NOMO-1 (cell line): ENCODE data around the gene SEPTIN10.
"Not testable (repeated sequence)": the region's sequence is repeated elsewhere in the genome, so short reads cannot be mapped to it uniquely, and the experiment has no call there.

ENCODE experiments used
- DNase-seq, 2 experiments: peaks; one replicate each; lab custom pipeline; 2025; ENCODE audit not compliant: unreplicated experiment in 2 of 2; lab: John Stamatoyannopoulos, UW

SEPTIN10 gene

DNA sequence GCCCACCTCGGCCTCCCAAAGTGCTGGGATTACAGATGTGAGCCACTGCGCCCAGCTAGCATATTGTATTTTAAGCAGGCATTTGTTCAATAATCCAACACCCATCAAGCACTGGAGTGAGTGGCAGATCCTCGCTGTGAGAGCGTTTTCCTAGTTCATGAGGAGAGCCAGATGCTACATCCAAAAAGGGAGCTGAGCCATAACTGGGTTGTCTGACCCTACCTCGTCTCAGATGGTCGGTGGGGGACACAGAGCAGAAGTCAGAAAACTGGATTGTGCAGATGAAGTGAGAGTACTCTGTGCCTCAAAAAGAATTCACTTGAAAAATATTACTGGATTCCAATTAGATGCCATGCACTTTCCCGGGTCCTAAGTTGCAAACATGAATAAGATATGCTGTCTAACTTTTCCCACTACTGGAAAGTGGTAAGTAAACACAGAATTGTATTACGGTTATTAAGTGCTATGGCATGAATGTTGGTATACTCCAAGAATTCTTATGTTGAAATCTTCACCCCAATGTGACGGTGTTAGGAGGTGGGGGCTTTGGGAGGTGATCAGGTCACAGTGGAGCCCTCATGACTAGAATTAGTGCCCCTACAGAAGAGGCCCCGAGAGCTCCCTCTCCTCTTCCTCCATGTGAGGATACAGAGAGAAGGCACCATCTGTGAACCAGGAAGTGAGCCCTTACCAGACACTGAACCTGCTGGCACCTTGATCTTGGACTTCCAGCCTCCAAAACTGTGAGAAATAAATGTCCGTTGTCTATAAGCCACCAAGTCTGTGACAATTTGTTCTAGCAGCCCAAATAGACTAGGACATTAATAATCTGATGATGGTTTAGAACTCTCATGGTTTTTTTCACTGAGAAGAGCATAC lies 21.9 kb upstream of the SEPTIN10 start:
- DNase-seq: no peak

DNA sequence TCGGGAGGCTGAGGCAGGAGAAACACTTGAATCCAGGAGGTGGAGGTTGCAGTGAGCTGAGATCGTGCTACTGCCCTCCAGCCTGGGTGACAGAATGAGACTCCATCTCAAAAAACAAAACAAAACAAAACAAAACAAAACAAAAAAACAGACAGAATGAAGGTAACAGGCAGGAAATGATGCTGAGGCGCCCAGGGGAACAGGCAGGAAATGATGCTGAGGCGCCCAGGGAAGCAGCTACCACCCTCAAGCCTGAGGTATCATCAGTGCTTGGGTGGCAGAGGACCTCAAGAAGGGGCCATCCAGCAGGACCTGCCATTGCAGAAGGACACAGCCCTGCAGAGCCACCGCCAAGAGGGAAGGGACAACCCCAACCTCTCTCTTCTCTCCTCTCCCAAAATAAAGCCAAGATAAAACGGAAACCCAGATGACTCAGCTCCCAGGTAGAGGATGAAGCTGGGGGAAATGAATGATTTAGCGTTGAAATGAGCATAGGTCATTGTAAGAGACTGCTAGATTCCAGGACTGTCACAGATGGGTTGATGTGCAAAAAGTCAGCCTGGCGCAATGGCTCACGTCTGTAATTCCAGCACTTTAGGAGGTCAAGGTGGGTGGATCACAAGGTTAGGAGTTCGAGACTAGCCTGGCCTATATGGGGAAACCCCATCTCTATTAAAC lies 19.7 kb upstream of the SEPTIN10 start:
- no peak for DNase-seq

DNA sequence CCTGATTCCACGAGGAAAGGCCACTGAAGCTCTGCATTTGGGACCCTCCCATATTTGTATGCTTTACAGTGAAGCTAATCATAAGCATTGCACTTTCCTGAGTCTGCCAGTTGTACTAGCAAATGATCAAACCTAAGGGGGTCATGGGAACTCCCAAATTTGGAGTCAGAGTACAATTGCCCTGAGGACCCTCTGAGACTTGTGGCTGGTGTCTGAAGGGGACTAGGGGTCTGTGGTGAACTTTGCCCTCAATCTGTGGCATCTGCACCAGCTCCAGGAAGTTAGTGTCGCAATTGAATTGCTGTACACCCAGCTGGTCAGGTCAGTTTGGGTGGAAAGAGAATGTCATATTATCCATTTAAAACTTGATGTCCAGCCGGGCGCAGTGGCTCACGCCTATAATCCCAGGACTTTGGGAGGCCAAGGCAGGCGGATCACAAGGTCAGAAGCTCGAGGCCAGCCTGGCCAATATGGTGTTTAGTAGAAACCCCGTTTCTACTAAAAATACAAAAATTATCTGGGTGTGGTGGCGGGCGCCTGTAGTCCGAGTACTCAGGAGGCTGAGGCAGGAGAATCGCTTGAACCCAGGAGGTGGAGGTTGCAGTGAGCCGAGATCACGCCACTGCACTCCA lies 18.5 kb upstream of the SEPTIN10 start:
- DNase-seq: no peak

DNA sequence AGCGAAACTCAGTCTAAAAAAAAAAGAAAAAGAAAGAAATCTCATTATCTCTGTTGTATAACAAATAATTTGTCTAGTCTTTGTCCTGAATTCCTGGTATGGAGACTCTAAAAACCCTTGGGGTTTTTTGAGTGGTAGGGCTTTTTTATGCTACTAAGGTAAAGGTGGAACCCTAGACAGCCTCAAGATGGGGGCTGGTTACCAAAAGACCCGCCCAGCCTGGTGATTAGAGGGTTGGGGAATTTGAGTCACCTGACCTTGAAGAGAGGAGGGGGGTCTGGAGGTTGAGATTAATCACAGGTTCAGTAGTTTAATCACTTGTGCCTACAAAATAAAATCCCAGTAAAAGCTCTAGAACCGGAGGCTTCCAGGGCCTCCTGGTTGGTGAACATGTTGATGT lies 18.0 kb upstream of the SEPTIN10 start:
- DNase-seq: no peak

DNA sequence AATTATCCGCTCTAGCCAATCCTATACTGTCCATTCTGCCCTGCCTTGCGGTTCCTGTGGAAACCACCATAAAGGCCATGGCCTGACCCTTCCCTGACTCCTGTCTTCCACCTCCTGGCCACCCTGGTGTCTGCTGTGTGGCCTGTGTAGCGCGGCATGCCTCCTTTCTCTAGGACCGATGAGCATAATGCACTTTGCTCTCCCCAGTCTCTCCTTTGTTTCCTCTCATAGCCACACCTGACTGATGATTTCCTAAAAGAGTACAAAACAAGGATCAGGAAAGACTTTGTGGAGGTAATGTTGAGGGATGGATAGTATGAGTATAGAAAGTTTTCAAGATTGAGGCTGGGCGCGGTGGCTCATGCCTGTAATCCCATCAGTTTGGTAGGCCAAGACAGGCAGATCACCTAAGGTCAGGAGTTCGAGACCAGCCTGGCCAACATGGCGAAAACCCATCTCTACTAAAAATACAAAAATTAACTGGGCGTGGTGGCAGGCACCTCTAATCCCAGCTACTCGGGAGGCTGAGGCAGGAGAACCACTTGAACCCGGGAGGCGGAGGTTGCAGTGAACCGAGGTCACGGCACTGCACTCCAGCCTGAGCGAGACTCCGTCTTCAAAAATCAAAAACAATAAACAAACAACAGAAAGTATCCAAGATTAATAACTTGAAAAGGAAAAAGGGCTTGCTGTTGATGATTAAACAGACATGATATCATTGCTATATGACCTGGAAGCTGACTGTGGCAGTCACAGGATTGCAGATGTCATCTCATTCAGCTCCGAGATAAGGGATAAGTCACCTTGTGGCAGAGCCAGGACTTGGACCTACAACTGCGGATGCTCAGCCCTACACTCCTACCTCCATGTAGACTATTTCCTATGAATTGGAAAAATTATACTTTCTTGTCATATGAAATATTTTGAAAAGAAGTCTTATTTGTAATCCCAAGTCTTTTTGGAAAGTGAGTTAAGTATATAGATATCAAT lies 17.0 kb upstream of the SEPTIN10 start:
- no peak for DNase-seq

DNA sequence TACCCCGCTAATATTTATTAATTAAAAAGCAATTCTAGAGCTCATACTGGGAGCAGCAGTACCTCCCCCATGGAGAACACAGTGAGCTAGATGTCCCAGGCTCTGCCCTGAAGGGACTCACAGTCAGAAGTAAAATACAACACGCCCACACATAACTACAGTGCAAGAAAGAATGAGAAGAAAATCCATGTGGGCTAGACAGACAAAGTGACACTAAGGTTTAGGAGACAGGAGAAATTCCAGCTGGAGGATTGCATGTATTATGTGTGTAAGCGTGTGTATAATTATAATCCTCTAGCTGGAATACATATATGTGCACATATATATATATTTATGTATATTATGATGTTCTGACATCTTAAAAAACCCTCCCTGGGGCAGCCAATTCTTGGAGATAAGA lies 16.1 kb upstream of the SEPTIN10 start:
- no peak for DNase-seq

DNA sequence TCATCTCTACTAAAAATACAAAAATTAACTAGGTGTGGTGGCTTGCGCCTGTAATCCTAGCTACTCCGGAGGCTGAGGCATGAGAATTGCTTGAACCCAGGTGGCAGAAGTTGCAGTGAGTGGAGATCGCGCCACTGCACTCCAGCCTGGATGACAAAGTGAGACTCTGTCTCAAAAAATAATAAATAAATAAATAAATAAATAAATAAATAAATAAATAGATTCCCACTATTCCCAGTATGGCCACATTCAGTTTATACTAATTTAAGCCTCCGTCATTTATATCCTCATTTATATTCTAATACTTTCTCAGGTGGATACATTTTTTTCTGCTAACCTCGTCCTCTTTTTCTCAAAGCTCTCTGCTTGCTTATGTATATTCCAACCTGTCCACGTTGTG lies 14.6 kb upstream of the SEPTIN10 start:
- not testable (repeated sequence) for DNase-seq

DNA sequence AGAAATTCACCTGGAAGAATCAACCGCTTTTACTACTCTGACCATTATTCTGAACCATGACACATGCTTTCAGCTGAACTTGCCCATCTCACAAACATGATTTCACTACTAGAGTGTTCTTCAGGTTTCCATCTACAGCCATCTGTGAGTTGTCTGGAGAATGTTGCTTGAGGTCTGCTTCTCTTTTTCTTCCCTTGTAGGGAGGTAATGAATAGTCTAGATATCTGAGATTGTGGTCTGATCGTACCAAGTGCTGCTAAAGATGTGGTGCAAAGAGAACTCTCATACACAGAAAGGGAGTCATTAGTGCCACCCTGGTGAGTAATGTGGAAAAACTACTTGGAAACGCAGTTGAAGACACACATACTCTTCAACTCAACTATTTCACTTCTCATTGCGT lies 10.6 kb upstream of the SEPTIN10 start:
- no peak for DNase-seq

DNA sequence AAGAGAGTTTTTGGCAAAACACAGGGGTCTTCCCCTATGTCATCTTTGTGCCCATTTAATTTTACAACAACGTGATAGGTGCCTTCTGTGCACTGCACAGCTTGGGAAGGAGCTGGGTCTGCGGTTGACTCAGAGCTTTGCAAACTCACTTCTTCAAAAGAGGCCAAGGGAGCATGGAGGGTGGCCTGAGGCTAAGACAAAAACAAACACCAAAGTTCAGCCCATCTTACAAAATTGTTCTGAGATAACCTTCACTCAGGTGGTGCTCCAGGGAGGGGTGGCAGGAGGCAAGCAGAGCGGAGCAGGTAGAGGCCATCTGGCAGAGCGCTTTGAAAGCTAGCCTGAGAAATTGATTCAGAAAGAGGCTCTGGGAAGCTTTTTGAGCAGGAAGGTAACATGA lies 10.2 kb upstream of the SEPTIN10 start:
- no peak for DNase-seq

DNA sequence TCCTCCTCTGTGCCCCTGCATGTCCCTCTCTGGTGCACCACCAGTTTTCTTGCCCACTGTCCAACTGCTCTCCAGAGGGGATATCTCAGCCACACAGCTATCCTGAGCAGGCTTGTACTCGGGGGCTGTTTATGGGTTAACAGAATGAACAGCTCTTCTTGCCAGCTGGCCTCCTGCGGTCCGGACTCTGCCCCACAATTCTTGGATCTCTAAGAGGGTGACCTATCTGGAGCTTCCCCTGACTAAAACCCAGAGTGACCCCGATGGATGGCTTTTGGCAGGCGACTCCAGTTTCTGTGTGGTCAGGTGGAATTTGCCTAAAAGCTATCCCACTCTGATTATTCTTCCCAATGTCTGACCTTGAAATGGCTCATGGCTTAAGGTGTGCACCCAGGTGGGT lies 9.5 kb upstream of the SEPTIN10 start:
- DNase-seq: no peak

DNA sequence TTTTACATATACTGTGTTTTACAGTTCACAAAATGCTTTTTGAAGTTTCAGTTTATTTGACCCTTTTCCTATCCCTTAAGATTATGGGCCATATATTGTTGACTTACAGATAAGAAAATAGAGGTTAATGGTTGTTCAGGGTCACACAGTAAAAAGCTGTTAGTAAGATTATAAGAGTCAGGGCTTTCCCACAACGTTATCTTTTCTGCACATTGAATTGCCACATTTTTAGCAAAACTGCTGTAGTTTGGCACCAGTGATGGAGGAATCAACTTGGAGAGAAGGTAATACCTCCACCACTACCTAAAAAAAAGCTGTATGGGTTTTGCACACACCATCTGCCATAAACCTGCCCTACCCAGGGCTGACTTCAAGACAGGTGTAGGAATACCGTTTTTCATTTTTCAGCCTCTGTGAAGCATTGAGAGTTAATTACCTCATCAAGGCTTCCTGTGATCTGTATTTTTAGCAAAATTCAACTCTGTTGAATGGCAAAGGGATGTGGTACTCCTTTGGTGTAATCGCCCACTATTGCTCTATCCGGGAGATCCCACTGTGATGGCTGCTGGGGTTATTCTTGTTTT lies 5.4 kb upstream of the SEPTIN10 start:
- no peak for DNase-seq

DNA sequence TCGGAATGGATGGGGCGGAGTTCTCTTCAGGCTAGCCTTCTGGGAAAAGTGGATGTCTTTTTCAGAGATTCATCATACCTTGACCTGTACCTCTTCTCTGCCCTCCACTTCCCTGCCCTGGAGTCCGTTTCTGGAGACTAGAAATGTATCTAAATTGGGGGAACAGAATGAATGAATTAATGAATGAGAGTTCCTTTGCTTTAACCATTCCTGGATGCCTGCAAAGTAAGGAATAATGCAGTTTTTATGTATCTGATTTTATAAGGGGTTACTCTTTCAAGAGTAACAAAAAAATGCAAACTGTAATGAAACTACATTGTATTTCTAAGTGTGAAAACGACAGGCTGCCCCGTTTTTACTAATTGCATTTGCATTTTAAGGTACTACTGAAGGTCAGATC lies 2.4 kb upstream of the SEPTIN10 start:
- no peak for DNase-seq

DNA sequence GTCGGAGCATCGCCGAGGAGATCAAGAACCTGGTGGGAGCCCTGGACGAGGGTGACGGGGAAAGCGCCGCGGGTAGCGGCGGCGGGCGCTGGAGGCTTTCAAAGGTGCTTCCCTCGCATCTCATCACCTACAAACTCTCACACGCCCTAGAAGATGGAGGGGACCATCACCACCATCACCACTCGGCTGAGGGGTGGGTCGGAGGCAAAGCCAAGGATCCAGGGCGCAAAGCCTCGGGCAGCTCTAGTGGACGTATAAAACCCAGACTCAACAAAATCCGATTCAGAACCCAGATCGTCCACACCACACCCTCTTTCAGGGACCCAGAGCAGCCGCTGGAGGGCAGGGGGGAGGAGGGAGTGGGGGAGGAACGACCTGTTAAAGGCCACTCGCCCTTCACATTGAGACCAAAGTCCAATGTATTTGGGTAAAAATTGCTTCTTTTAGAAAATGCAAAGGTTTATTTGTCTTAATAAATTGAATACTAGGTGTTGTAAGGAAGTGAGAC lies 1.9 kb upstream of the SEPTIN10 start:
- DNase-seq: no peak

DNA sequence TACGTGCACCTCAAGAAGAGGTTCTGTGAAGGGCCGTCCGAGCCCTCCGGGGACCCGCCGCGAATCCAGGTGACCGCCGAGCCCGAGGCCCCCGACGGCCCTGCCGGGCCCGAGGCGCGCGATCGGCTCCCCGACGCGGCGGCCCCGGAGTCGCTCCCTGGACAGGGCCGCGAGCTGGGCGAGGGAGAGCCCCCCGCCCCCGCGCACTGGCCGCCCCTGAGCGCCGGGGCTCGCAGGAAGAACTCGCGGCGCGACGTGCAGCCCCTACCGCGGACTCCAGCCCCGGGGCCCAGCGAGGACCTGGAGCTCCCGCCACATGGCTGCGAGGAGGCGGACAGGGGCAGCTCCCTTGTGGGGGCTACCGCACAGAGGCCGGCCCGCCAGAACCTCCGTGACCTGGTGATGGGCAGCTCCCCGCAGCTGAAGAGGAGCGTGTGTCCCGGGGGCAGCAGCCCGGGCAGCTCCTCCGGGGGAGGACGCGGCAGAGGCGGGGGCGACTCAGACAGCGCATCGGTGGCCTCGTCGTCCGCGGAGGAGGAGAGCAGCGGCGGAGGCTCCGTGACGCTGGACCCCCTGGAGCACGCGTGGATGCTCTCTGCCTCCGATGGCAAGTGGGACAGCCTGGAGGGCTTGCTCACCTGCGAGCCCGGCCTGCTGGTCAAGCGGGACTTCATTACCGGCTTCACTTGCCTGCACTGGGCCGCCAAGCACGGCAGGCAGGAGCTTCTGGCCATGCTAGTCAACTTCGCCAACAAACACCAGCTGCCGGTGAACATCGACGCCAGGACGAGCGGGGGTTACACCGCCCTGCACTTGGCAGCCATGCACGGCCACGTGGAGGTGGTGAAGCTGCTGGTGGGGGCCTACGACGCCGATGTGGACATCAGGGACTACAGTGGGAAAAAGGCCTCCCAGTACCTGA lies 1.2 kb upstream of the SEPTIN10 start:
- DNase-seq: no peak

DNA sequence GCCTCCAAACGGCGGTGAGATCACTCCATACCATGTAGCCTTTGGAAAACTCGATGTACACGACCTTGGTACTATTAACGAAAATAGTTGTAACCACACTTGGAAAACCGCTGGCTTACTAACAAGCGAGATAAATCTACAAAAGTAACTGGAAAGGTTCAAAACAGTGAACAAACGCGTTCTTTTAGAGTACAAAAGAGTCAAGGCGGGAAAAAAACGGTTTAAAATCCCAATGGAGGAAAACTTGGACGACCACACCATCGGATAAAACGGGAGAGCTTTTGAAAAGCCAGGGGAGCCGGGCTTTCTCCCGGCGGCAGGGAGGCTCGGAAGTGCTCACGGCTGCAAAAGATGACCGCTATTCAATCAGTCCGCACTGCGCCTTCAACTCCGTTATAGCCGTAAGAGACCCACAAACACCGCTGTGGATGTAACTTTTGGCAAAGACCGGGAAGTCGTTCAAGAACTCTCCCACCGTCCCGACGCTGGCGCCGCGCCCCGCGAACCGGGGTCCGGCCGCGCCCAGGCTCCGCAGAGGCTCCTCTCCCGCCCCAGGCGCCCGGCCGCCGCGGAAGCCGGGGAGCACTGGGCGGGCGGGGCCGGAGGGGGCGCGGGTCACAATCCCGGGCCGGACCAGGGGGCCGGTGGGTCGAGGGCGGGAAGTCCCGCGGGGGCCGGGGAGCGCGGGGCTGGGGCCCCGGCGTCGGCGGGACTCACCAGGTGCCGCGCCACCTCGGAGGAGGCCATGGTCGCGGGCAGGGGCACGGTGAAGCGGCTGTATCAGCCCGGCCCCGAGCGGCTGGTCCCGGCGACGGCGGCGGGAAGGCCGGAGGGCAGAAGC lies 465 bp downstream of the SEPTIN10 start:
- no peak for DNase-seq

DNA sequence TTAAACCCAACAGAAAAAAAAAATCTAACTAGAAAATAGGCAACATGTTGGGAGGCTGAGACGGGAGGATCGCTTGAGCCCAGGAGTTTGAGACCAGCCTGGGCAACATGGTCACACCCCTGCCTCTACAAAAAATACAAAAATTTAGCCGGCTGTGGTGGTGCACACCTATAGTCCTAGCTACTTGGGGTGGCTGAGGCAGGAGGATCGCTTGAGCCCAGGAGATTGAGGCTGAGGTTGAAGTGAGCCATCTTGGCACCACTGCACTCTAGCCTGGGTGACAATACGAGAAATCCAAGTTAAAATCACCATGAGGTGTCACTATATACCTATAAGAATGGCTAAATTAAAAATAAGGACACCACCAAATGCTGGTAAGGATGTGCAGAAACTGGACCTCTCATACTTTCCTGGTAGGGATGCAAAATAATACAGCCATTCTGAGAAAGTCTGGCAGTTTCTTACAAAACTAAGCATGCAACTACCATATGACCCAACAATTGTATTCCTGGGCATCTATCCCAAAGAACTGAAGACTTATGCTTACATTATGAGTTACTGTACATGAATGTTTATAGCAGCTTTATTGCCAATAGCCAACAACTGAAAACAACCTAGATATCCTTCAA lies 2.2 kb downstream of the SEPTIN10 start:
- DNase-seq: no peak

DNA sequence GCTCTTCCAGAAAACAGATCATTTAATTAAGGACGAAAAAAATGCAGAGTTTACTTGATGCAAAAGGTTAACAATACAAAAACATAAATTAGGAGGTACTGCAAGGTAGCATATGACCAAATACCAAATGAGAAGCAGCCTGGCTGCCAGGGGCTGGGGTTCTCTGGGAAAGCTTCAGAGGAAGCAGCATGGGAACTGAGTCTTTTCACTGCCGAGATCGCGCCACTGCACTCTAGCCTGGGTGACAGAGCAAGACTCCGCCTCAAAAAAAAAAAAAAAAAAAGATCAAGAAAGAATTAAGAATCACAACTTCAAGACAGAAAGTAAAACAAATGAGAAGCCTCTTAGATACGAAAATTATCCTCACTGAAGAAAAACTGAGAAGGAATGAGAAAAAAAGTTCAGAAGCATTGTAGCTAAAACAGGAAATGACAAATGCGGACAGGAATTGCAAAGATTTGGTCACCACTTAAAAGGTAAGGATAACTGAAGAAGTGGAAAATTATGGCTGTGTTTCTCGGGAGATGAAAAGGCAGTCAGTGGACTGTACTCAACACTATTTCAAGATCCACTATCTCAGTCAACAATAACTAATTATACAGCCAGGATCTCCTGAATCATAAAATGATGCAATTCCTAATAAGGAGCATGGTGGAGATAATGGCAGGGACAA lies 4.3 kb downstream of the SEPTIN10 start:
- DNase-seq: no peak
